Keratinocyte (primary cell): Measurements from ENCODE around the gene SDE2. TPM values are rescaled to one million over a fixed set of nuclear protein-coding genes. Genes with fewer than 3 reads are reported as not detected.

Experiments used
- DNase-seq: peaks from one replicate; pipeline ENCODE4 v3.0.0-alpha.2; 2011; ENCODE audit warnings: low read depth, missing footprints, low spot score
- FAIRE-seq: peaks from 2 replicates; lab custom pipeline; 2011; peaks lifted over from hg19 to GRCh38; lab: Jason Lieb, UNC
- H2AFZ ChIP-seq: 2 replicates; pipeline ENCODE4 v1.6.0; 2012; ENCODE audit warnings: low read length, control low read depth, inconsistent platforms; ENCODE audit not compliant: control insufficient read depth
- H3K27ac ChIP-seq: 2 replicates; pipeline ENCODE4 v1.5.1; 2011; ENCODE audit warnings: low read length; ENCODE audit not compliant: control insufficient read depth, insufficient read depth
- H3K27me3 ChIP-seq: 3 replicates; pipeline ENCODE4 v1.6.0; 2011; ENCODE audit warnings: low read length; ENCODE audit not compliant: control insufficient read depth, insufficient read depth; ENCODE audit errors: extremely low read depth
- H3K36me3 ChIP-seq, 2 experiments: 2 replicates in 1 of 2; 3 replicates in 1 of 2; pipeline ENCODE4 v1.5.1; 2011; ENCODE audit warnings: low read length in 2 of 2, mild to moderate bottlenecking in 1 of 2; ENCODE audit not compliant: control insufficient read depth in 2 of 2, insufficient read depth in 2 of 2; ENCODE audit errors: extremely low read depth in 1 of 2
- H3K4me1 ChIP-seq: 3 replicates; pipeline ENCODE4 v1.5.1; 2011; ENCODE audit warnings: low read length; ENCODE audit not compliant: control insufficient read depth, insufficient read depth; ENCODE audit errors: extremely low read depth
- H3K4me2 ChIP-seq: 3 replicates; pipeline ENCODE4 v1.6.0; 2011; ENCODE audit warnings: low read depth, low read length; ENCODE audit not compliant: control insufficient read depth, insufficient read depth; ENCODE audit errors: extremely low read depth
- H3K4me3 ChIP-seq, 3 experiments: fragments of 200-600 bp in 1 of 3; sonication (generic) in 1 of 3; 2 replicates in 2 of 3; 3 replicates in 1 of 3; pipeline ENCODE4 v1.5.1; 2011 to 2016; ENCODE audit warnings: low read length in 3 of 3, mild to moderate bottlenecking in 3 of 3, control low read depth in 2 of 3, inconsistent platforms in 1 of 3, low read depth in 1 of 3, mixed read lengths in 1 of 3, mixed run types in 1 of 3, moderate library complexity in 1 of 3; ENCODE audit not compliant: control insufficient read depth in 2 of 3, insufficient read depth in 2 of 3; ENCODE audit errors: extremely low read depth in 1 of 3
- H3K79me2 ChIP-seq: 2 replicates; pipeline ENCODE4 v1.6.0; 2012; ENCODE audit warnings: low read length; ENCODE audit not compliant: control insufficient read depth, insufficient read depth
- H3K9ac ChIP-seq: 3 replicates; pipeline ENCODE4 v1.6.0; 2011; ENCODE audit warnings: low read length; ENCODE audit not compliant: control insufficient read depth, insufficient read depth; ENCODE audit errors: extremely low read depth
- H3K9me1 ChIP-seq: 3 replicates; pipeline ENCODE4 v1.6.0; 2011; ENCODE audit warnings: low read length; ENCODE audit not compliant: control insufficient read depth, insufficient read depth; ENCODE audit errors: extremely low read depth
- H3K9me3 ChIP-seq: 2 replicates; pipeline ENCODE4 v1.5.1; 2012; ENCODE audit warnings: low read depth, low read length; ENCODE audit not compliant: control insufficient read depth
- H4K20me1 ChIP-seq: 3 replicates; pipeline ENCODE4 v1.6.0; 2011; ENCODE audit warnings: low read length; ENCODE audit not compliant: control insufficient read depth, insufficient read depth; ENCODE audit errors: extremely low read depth
- EZH2 ChIP-seq: IDR thresholded peaks from one replicate; pipeline ENCODE4 v1.6.1; 2012; ENCODE audit warnings: inconsistent platforms, mild to moderate bottlenecking, low read length, moderate library complexity
- dilution Hi-C: fragments of 300-500 bp; cut with MboI; formaldehyde crosslinking; loops from one replicate; pipeline ENCODE4 v1.7.0; 2020; ENCODE audit warnings: low sequenced_read_pairs; ENCODE audit not compliant: extremely low pct_ligation_motif_present
- polyA plus RNA-seq, 5 experiments: library from polyadenylated mRNA; depleted of rRNA in 3 of 5; stranded (reverse) in 3 of 5; stranded (forward) in 1 of 5; unstranded in 1 of 5; fragments of >200 nt; gene quantifications; 1 replicate in 1 of 5; 2 replicates in 3 of 5; 3 replicates in 1 of 5; pipeline versions ENCODE4 v1.2.1 to v1.2.3, GENCODE V29; 2011 to 2012; ENCODE audit warnings: missing spikeins in 2 of 5, low read depth in 1 of 5, low replicate concordance in 1 of 5
- TF ChIP-seq, protein P1 (sequence below), 3 experiments: IDR thresholded peaks in 1 of 3; conservative IDR thresholded peaks in 1 of 3; optimal IDR thresholded peaks in 1 of 3; 2 replicates in 2 of 3; 3 replicates in 1 of 3; pipeline versions ENCODE3 to v1.5.1; 2011; ENCODE audit warnings: low read length in 3 of 3, mild to moderate bottlenecking in 3 of 3, moderate library complexity in 2 of 3, control low read depth in 1 of 3, inconsistent platforms in 1 of 3; ENCODE audit not compliant: insufficient read depth in 2 of 3; ENCODE audit errors: extremely low read depth in 1 of 3

Gene SDE2
- polyA plus RNA-seq, 1 donor (not counting 4 experiments of a cell fraction or from before 2014, with no cell fraction given) = 15.9 TPM

DNA sequence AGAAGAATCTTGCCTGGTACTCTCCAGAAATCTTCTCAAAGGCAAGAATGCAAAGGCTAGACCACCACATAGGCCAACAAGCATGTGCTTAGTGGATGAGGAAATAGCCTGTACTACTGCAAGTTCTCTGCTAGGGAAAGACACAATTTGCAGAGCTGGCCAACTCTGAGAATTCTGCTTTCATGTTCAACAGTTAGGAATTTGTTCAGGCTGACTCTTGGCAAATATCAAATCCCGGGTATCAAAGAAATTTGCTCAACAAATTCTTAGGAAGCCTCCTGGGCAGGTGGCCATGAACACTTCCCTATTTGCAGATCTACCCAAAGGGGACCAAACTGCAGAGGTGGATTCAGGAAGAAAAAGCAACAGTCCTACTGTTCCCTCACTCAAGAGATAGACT lies 48.4 kb upstream of the SDE2 start:
- Histone ChIP-seq H2AFZ (no peak overlapping the region), H3K4me2 (no peak overlapping the region), H3K4me1 (peaks cover 10% of the 10 kb centered on the region), H3K9me3 (no peaks in the 10 kb centered on the region), H3K9ac (no peak overlapping the region), H3K36me3 (no peaks in the 10 kb centered on the region), H3K9me1 (no peaks in the 10 kb centered on the region), H3K27ac (no peak overlapping the region), H4K20me1 (no peaks in the 10 kb centered on the region), H3K4me3 (no peak overlapping the region), H3K27me3 (no peaks in the 10 kb centered on the region), H3K79me2 (no peaks in the 10 kb centered on the region)
- FAIRE-seq (no peak), DNase-seq (no peak)
- dilution Hi-C loops = no loop called here
- TF ChIP-seq, protein P1, sequence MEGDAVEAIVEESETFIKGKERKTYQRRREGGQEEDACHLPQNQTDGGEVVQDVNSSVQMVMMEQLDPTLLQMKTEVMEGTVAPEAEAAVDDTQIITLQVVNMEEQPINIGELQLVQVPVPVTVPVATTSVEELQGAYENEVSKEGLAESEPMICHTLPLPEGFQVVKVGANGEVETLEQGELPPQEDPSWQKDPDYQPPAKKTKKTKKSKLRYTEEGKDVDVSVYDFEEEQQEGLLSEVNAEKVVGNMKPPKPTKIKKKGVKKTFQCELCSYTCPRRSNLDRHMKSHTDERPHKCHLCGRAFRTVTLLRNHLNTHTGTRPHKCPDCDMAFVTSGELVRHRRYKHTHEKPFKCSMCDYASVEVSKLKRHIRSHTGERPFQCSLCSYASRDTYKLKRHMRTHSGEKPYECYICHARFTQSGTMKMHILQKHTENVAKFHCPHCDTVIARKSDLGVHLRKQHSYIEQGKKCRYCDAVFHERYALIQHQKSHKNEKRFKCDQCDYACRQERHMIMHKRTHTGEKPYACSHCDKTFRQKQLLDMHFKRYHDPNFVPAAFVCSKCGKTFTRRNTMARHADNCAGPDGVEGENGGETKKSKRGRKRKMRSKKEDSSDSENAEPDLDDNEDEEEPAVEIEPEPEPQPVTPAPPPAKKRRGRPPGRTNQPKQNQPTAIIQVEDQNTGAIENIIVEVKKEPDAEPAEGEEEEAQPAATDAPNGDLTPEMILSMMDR (optimal IDR thresholded peaks at IDR 0.05 in 1 of 3, IDR thresholded peaks at IDR 0.05 in 1 of 3, conservative IDR thresholded peaks at IDR 0.05 in 1 of 3; ENCODE audit: extremely low read depth in 1 of 3, insufficient read depth in 2 of 3, low read length in 3 of 3) = no peak
- no peak for TF ChIP-seq EZH2

DNA sequence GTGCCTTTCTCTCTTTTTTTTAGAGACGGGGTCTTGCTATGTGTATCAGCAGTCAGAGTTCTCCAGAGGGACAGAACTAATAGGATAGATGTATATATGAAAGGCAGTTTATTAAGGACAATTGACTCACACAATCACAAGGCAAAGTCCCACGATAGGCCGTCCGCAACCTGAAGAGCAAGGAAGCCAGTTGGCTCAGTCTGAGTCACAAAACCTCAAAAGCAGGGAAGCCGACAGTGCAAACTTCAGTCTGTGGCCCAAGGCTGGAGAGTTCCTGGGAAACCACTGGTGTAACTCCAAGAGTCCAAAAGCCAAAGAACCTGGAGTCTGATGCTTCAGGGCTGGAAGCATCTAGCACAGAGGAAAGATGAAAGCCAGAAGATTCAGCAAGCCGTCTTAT lies 47.1 kb upstream of the SDE2 start:
- FAIRE-seq = peak; percentile 82

More for the DNA sequence above, 47.1 kb upstream of the SDE2 start:
- dilution Hi-C loops = no loop called here
- no peak overlapping the region for H3K9ac ChIP-seq
- H3K4me1 ChIP-seq = peaks cover 10% of the 10 kb centered on the region
- no peaks in the 10 kb centered on the region for H3K79me2 ChIP-seq
- no peak overlapping the region for H2AFZ ChIP-seq
- DNase-seq = no peak
- no peaks in the 10 kb centered on the region for H3K36me3 ChIP-seq
- H4K20me1 ChIP-seq = no peaks in the 10 kb centered on the region
- no peaks in the 10 kb centered on the region for H3K9me1 ChIP-seq
- no peaks in the 10 kb centered on the region for H3K27me3 ChIP-seq
- no peak overlapping the region for H3K4me3 ChIP-seq
- TF ChIP-seq EZH2 = no peak
- TF ChIP-seq, protein P1 (optimal IDR thresholded peaks at IDR 0.05 in 1 of 3, IDR thresholded peaks at IDR 0.05 in 1 of 3, conservative IDR thresholded peaks at IDR 0.05 in 1 of 3; ENCODE audit: extremely low read depth in 1 of 3, insufficient read depth in 2 of 3, low read length in 3 of 3) = no peak
- H3K4me2 ChIP-seq = no peak overlapping the region
- H3K9me3 ChIP-seq = no peaks in the 10 kb centered on the region
- no peak overlapping the region for H3K27ac ChIP-seq
